Stimulated activated CD4-positive, alpha-beta T cell treated with anti-CD3 and anti-CD28 coated beads, Interleukin-15, amount 100 ng/mL, for 1 hour (primary cell): ENCODE data around the gene SGCD.

ENCODE experiments used
- DNase-seq, 2 donors: peaks; one replicate each; pipeline ENCODE4 v3.0.0-alpha.2; 2020; ENCODE audit warnings: low read depth in 1 of 2, low spot score in 1 of 2

The SGCD gene

GRCh38 chr5:156683509-156683908, 356.5 kb downstream of the SGCD start:
- no peak for DNase-seq

GRCh38 chr5:156684216-156684615, 357.3 kb downstream of the SGCD start:
- no peak for DNase-seq

GRCh38 chr5:156685481-156685880, 358.5 kb downstream of the SGCD start:
- no peak for DNase-seq

- no peak for DNase-seq
Measured at GRCh38 chr5:156686380-156686779, 359.4 kb downstream of the SGCD start.

GRCh38 chr5:156686796-156687195, 359.8 kb downstream of the SGCD start:
- DNase-seq: no peak

- no peak for DNase-seq
Measured at GRCh38 chr5:156687514-156687913, 360.6 kb downstream of the SGCD start.

GRCh38 chr5:156691572-156691971, 364.6 kb downstream of the SGCD start:
- no peak for DNase-seq

GRCh38 chr5:156693113-156693512, 366.1 kb downstream of the SGCD start:
- DNase-seq: no peak

- DNase-seq: no peak
Measured at GRCh38 chr5:156694598-156694997, 367.6 kb downstream of the SGCD start.

GRCh38 chr5:156695774-156696173, 368.8 kb downstream of the SGCD start:
- DNase-seq: no peak

GRCh38 chr5:156698323-156698722, 371.4 kb downstream of the SGCD start:
- no peak for DNase-seq

- no peak for DNase-seq
Measured at GRCh38 chr5:156699147-156699546, 372.2 kb downstream of the SGCD start.

GRCh38 chr5:156704139-156704538, 377.2 kb downstream of the SGCD start:
- DNase-seq: no peak

GRCh38 chr5:156706631-156707030, 379.7 kb downstream of the SGCD start:
- no peak for DNase-seq

GRCh38 chr5:156707750-156708149, 380.8 kb downstream of the SGCD start:
- no peak for DNase-seq

- DNase-seq: no peak
Measured at GRCh38 chr5:156715287-156715686, 388.3 kb downstream of the SGCD start.

GRCh38 chr5:156716591-156717380, 389.8 kb downstream of the SGCD start:
- DNase-seq: no peak

- DNase-seq: no peak
Measured at GRCh38 chr5:156718985-156719384, 392.0 kb downstream of the SGCD start.

GRCh38 chr5:156722358-156722757, 395.4 kb downstream of the SGCD start:
- DNase-seq: no peak

- no peak for DNase-seq
Measured at GRCh38 chr5:156735477-156735876, 408.5 kb downstream of the SGCD start.

- no peak for DNase-seq
Measured at GRCh38 chr5:156741516-156741915, 414.6 kb downstream of the SGCD start.

- no peak for DNase-seq
Measured at GRCh38 chr5:156753846-156754245, 426.9 kb downstream of the SGCD start.

- no peak for DNase-seq
Measured at GRCh38 chr5:156755421-156756087, 428.6 kb downstream of the SGCD start.
